Dedifferentiated amniotic fluid mesenchymal stem cell (primary cell): ENCODE data around the gene SEC16B.
A peak's percentile ranks its signal among the peaks of the same experiment; 100 is the strongest.

Experiments used
- DNase-seq: peaks from one replicate; pipeline ENCODE4 v3.0.0-alpha.2; 2016; ENCODE audit errors: extremely low spot score

SEC16B gene

DNA sequence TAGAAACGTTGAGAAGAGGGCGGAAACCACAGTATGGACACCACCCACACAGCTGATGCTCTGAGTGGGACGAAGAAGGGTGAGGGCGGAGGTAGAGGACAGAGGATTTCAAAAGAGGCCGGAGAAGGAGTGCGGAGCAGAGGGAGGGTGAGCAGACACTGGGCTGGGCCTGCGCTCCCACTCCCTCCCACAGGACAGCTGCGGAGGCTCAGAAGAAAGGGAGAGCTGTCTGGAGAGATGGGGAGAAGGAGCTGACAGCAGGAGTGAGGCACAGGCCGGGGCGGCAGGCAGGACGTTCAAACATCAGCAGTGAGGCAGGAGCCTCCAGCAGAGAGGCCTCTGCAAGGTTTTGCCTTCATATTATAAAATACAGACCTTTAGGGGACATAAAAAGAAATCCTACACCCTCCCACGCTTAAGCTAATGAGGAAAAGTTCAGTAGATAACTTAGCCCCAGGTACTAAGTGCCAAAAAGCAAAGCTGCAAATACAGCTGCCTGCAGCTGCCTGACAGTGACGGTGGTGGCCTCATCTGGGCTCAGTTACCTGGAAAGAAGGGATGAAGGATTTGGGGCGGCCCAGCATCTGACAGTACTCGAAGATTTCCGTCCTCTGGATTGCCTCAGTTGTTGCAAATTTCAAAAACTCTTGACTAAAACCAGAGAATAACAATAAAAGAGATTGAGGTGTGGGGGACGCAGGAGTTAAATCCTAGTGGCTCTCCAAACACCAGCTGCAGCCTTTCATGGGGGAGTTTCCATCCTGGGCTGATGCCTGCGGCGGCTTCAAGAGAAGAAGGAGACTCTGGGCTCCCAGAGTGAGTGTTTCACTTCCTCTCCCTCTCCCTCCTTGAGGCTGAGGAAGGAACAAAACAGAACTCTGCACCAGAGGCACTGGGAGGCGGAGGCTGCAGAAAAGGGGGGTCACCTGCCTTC is 25.6 kb downstream of the SEC16B start:
- DNase-seq: no peak

DNA sequence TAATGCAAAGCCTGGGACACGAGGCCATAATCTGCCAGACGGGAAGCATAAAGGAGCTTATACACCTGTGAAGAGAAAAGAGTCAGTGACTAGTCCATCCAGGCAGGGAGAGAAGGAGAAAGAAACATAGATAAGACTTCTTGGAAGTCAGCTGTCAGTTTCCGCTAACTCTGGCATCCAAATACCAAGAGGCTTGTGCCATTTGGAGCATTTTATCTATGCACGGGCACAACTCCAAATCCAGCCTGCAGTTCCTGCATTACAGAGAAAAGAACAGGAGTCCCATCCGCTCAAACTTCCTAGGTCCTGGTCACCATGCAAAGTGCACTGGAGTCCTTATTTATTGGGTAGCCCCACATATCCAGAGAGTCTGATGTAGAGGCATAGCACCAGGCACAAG is 27.9 kb downstream of the SEC16B start:
- no peak for DNase-seq

DNA sequence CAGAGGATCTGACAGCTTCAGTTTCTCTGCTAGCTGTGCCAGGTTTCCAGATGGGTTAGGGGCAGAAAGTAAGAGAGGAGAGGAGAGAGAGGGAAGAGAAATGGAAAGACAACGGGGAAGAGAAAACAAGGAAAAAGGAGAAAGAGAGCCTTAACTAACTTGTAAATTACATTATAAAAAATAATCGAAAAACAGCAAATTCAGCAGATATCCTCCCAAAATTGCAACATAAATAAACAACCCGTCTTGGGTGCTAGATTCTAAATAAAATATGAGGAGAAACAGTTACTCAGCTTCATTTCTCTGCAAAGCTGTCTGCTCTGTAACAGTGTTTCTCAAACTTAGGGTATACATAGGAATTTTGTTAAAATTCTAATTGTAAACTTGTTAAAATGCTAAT is 29.2 kb downstream of the SEC16B start:
- DNase-seq: no peak

DNA sequence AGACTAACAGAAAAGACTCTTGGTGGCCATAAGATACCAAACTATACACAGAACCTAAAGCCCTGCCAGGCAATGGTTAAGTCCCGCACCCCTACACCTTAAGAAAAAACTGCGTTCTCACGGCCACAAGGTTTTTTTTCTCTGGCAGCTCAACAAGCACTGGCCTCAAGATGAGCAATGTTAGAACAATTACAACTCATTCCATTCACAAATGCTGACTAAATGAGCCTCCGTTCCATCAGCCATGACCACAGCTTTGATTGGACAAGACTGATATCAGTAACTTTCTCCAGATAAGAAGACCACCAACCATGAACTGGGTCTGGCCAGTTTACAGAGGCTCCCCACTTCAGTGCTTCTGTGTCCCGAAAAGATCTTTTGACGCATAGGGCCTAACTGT is 31.9 kb downstream of the SEC16B start:
- peak; percentile 39 for DNase-seq

DNA sequence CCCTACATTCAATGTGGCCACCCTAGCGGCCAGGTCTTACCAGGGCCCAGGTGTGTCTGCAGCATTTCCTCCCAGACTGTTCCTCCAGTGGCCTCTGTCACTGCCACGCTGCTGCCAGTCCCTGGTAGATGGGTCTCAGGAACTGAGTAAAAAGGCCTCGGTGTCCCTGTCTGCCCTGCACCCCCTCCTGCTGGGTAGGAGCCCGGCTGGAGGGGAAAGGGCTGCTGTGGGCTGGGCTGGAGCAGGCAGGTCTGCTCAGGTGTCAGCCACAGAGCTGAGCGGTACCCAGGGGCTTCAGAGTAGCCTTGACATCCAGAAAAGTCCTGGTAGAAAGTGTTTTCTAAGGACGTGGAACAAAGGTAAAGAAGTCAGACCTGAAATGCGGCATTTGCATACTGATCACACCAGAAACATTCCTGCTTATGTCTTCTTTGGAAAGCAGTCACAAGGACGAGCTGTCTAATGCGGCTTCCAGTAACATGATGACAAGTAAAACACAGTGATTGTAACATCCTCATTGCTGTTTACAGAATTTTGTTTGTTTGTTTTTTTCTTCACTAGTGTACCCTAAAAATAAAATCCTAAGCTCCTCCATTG is 32.6 kb downstream of the SEC16B start:
- no peak for DNase-seq

DNA sequence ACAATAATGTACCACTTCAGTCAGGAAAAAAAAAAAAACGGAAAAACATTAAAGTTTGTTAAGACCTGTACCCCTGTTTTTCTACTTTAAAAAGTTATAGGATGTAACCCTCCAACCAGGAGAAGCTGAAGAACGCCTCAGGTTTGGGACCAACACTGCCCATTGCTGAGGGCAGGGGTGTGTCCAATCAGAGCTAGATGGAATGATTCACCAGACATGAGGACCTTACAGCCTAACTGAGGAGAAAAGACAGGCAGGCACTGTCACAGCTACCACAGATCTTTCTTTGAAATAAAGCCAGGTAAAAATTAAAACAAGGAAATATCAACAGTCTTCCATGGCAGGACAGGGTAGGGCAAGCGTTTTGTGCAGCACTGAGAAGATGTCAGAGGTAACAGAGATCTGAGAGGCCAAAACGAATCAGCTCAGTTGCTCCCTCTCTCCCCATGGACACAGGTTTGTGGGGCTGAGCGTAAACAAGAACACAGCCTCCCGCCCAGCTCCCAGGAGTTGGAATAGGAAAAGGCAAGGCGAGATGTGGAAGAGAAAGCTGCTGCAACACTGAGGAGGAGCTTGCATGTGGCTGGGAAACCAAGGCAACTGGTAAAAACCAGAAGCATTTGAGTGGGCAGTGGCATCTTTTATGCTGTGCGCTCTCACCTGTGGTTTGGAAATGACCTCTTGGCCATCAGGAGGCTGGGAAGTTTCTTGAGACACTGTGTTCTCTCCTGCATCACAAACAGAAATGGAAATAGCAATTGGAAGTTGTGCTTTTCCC is 34.0 kb downstream of the SEC16B start:
- DNase-seq: no peak

DNA sequence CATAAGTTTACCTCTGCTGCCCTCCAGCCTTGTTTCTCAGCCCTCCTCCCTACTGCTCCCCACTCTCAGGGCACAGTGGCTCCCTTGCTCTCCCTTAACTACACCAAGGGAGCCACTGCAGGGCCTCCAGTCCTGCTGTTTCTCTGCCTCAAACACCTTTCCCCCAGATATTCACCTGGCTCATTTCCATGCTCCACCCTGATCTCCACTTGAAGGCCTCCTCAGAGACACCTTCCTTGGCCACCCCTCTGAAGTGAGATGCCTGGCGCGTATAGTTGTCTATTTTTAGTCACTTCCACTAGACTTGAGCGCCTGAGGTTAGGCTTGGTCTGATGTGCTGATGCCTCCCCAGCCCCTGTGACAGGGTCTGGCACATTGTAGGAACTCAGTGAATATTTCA is 34.9 kb downstream of the SEC16B start:
- no peak for DNase-seq

DNA sequence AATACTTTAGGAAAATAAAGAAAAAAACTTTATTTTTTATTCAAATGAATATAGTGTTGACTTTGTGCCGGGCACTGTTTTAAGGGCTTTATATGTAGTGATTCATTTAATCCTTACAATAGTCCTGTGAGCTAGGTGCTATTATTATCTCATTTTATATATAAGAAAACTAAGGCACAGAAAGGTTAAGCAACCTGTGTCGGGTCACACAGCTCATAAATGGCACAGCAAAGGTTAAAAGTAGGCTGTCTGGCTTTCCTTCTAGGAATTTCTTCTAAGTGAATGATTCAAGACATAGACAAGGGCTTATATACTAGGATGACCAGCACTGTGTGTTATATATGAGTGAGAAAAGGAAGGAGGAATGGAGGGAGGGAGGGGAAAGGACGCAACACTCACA is 35.4 kb downstream of the SEC16B start:
- no peak for DNase-seq

DNA sequence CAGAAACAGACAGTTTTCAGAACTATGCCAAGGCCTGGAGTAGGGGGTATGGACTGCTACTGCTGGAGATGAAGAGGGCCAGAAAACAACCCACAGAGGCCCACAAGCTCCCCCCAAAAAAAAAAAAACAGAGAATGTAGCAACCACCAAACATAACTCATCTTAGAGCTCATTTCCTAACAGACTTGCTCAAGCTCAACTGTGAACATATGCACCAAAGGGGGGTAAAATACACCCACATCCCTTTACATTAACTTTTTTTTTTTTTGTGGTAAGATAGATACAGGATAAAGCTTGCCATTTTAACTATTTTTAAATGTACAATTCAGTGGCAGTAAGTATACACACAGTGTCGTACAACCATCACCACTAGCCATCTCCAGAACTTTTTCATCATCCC is 36.0 kb downstream of the SEC16B start:
- DNase-seq: no peak

DNA sequence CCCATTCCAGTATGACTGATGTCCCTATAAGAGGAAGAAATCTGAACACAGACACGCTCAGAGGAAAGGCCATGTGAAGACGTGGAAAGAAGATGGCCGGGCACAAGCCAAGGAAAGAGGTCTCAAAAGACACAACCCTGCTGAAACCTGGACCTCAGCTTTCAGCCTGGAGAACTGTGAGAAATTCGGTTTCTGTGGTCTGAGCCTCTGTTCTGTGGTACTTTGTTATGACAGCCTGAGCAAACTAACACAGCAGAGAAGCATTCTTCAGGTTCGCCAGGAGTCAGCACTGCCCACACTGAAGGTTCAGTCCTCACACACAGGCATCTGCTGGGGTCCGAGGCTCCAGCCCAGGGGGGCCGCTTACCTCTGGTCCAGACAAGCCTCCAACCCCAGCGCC is 37.7 kb downstream of the SEC16B start:
- DNase-seq: no peak

DNA sequence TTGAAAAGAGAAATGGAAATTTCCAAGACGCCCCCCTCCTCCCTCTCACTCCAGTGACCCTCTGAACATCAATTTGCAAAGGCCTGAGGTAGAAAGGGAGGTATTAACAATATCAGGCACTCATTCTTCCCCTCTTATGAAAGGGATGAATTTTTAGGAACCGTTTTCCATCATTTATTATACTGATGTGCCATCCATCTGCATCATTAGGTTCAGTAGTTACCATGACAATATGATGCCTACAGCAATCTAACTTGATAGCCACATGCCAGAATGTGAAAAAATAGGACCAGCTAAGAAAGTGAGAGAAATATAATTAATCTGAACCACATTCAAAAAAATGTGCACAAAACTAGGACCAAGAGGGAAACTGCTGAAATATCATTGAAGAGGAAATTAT is 40.9 kb downstream of the SEC16B start:
- DNase-seq: no peak

DNA sequence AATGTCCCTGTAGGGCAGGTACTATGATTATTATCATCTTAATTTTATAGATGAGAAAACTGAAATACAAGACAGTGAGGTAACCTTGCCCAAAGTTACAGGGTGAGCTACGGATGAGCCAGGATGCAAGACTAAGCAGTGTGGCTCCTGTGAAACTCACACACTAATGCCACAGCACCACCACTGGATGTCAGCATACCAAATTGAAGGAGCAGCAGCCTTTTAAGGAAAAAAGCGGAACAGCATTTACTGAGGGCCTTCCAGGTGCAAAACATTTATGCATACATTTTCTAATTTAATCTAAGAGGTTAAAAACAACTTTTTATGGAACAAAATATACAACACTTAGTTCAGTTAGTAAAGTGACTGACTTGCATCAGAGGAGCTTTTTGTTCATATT is 41.7 kb downstream of the SEC16B start:
- no peak for DNase-seq

DNA sequence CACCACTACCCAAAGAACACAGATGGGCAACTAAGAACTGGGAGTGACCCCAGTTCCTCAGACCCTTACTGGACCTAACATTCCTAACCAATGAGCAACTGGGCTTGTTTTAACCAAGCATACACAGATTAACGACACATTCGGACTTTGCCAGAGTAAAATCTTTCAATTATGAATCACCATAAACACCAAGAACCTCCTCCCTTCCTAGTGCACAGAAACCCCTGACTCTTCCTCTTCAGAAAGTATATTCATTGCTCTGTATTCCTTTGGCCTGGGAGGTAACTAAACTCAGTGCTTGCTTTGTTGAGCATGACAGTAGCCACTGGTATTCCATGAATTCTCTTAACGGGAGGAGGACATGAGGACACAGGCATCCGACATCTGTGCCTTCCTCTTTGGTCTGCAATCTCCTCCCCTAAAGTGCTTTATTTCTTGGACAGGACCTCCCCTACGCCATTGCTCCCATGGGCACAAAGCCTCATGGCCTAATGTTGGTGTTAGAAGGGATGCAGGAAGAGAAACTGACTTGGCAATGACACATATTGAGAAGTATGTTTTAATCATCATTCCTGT is 42.7 kb downstream of the SEC16B start:
- peak; percentile 44 for DNase-seq

DNA sequence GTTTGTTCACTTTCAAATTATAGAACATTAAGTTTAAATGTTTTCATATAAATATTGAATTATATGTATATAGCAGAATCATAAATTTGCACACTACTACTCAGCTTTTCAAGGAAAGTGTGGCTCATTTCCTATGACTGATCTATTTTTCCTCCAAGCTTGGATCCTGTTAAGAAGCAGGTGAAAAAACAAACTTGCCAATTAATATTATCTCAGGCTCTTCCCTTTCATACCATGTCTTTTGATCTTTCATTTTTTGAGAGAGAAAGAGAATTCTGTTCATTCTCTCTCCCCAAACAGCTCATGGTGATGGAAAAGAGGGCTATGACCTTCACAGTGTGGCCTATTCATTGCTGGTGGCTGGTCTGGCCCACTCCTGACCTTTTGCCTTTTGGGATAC is 43.7 kb downstream of the SEC16B start:
- no peak for DNase-seq

DNA sequence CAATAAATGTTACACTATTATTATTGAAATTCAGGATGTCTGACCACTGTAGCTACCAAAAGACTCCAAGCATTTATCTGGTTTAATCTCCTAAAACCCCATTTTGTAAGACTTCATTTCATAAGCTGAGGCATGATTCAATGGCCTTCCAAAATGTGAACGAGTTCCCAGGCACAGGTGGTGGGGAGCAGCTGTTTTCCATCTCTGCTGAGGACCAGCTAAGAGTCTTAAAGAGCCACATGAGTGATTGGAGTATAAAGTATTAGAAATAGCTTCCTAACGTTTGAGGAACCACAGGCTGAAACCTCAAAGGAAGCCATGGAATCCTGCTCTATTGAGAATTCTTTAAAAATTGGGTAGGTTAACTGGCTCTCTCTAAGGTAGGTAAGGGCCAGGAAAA is 44.9 kb downstream of the SEC16B start:
- no peak for DNase-seq

DNA sequence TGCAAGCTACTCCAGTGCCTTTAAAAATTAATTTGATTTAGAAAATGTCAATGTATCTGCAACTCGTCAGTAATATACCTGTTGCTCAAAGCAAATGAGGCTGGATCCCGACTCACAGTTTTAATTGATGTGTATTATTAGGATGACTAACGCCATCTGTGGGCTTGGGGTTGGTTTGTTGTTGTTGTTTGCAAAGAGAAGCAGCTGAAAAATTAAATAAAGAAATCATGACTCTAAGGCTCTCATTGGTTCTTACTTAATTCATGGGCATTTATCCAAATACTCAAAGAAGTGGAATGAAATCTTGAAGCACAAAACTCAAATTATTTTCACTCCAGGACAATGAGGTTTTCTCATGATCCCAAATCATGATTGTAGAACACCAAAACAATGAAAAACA is 46.4 kb downstream of the SEC16B start:
- no peak for DNase-seq

DNA sequence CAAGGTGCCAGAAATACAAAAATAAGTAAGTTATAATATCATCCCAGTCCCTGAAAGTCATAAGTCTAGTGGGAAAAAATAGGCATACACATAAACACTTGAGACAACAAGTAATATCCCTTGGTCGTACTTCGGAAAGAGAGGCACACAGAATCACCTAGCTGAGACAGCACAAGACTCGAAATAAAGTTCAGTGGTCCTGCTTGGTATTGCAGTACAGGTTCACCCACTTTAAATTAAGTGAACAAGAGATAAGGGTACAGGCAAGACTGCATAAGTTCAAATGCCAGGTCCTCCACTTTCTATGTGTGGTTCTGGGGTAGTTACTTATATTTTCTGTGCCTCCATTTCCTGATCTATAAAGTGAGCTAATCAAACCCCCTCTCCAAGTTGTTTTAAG is 47.6 kb downstream of the SEC16B start:
- no peak for DNase-seq

DNA sequence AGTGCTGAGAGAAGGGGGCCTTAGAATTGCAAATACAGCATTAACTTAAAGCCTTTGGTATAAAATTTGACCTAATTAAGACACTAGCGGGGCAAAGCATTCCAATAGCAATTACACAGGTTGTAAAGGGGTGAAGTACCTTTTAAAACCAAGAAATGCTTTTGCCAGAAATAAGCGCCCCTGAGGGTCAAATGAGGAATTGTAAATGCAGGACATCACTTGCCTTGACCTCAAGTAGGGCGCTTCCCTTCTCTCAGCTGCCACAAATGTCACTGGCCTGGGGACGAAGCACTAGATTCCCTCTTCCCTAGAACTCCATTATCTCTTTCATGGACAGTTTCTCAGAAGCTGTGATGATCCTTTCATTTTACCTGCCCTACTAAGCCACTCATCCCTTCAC is 48.3 kb downstream of the SEC16B start:
- no peak for DNase-seq

DNA sequence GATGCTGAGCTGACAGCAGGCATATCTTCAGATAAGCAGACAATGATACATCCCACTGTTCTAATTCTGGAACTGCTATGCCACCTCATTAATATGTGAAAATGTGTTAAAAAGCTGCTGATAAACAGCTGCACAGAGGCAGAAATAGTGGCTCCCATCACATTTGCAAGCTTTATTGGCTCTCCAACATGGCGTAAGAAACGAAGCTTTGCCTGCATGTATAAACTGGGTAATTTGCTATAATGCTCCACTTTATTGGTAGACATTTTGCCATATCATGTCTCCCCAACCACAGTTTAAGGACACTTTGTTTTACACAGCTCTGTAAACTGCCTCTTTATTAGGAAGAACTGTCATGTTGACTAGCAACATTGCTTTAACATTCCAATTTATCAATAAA is 49.8 kb downstream of the SEC16B start:
- DNase-seq: no peak

DNA sequence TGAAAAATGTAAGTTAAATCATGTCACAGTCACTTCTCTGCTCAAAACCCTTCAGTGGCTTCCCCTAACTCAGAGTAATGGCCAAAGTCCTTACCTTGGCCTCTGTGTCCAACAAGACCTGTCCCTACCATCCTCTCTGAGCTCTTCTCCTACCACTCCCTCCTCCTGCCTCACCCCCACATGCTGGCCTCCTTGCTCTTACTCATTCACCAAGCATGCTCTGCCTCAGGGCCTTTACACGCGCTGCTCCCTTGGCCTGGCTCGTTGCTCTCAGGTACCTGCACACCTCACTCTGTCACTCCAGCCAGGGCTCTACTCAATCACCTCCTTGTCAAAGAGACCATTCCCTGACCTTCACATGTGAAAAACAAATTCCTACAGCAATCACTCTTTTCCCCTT is 54.2 kb downstream of the SEC16B start:
- DNase-seq: no peak

DNA sequence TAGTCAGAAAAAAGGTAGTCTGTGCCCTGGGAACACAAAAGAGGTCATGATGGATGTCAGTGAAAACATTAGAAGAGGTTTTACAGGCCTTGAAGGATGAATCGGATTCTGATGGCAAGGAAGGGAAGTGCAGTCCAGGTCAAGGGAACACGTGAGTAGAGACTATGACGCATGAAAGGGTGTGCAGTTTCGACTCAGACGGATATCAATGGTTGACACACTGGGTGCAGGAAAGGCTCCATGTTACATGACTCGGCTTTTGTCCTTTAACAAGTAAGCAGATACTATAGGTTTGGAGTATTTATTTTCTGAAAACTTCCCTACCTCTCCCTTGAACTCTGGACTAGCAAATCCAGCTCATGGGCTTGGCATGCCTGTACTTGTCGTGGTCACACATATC is 55.3 kb downstream of the SEC16B start:
- DNase-seq: no peak

DNA sequence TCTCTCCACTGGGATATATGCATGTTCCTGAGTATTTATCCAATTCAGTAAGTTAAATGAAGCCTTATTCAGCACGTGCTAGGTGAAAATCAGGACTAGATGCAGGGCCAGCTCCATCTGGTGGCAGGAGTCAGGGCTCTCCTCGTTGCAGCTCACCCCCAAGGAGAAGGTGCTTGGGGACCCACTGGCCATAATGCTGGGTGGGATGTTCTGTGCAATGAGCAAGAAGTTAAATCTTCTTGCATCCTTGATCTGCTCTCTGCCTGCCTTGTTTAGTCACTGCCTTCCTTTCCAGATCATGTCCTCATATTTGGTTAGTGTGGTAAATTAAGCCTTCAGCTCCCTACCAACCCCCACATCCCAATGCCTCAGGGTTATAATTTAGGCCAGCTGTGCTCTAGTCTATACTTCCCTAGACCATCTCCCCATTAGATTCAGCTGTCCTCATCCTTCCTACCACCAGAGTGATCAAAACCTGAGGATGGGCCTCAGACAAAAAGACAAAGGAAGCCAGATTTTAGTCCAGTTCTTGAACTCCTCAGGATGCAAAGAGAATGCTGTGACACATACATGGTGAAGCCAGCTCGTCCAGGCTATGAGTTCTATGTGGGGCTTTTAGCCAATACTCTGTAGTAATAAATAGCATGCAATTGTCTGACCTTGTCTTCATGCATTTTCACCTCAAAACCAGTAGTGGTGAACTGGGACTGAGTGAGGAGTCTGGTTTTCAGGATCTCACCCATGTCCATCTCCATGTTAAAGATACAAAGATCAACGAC is 55.9 kb downstream of the SEC16B start:
- DNase-seq: no peak
